Measurements from ENCODE around the gene DUSP18. TPM values are rescaled to one million over a fixed set of nuclear protein-coding genes. Genes with fewer than 3 reads are reported as not detected.
A peak's percentile ranks its signal among the peaks of the same experiment; 100 is the strongest.

The DUSP18 gene
- total RNA-seq, 3 donors from 2014 or later, result 5.9 to 12.0 (median 8.0) TPM

- no peaks in the 10 kb centered on the region for H3K9me3 ChIP-seq
- no peaks in the 10 kb centered on the region for H3K27me3 ChIP-seq
- no peak for DNase-seq (ENCODE audit: low spot score in 2 of 2)
- no peaks in the 10 kb centered on the region for H3K4me1 ChIP-seq
- intact Hi-C loops (cut with DNase I; ENCODE audit: low total_unique reads), result no loop called here
- TF ChIP-seq POLR2AphosphoS5 (IDR thresholded peaks at IDR 0.05) (no peak), CTCF (IDR thresholded peaks at IDR 0.05) (no peak), POLR2A (IDR thresholded peaks at IDR 0.05) (no peak)
- no peak overlapping the region for H3K4me3 ChIP-seq
- H3K36me3 ChIP-seq, result no peaks in the 10 kb centered on the region
- H3K27ac ChIP-seq, result no peak overlapping the region
These were observed 7.8 kb upstream of the DUSP18 start for GRCh38 chr22:30675436-30675835.

- H3K27me3 ChIP-seq, result no peaks in the 10 kb centered on the region
- H3K4me3 ChIP-seq, result no peak overlapping the region
- no peaks in the 10 kb centered on the region for H3K4me1 ChIP-seq
- no peaks in the 10 kb centered on the region for H3K9me3 ChIP-seq
- no peaks in the 10 kb centered on the region for H3K36me3 ChIP-seq
- TF ChIP-seq POLR2A (IDR thresholded peaks at IDR 0.05) (no peak), POLR2AphosphoS5 (IDR thresholded peaks at IDR 0.05) (no peak), CTCF (IDR thresholded peaks at IDR 0.05) (no peak)
- no peak for DNase-seq (ENCODE audit: low spot score in 2 of 2)
- intact Hi-C loops (cut with DNase I; ENCODE audit: low total_unique reads), result no loop called here
- H3K27ac ChIP-seq, result no peak overlapping the region
These were observed 6.8 kb upstream of the DUSP18 start for GRCh38 chr22:30674482-30674881.

GRCh38 chr22:30673136-30673535 is 5.5 kb upstream of the DUSP18 start:
- DNase-seq (ENCODE audit: low spot score in 2 of 2), result no peak
- no peaks in the 10 kb centered on the region for H3K9me3 ChIP-seq
- no peaks in the 10 kb centered on the region for H3K4me1 ChIP-seq
- H3K36me3 ChIP-seq, result no peaks in the 10 kb centered on the region
- no peak overlapping the region for H3K27ac ChIP-seq
- H3K4me3 ChIP-seq, result no peak overlapping the region
- no peaks in the 10 kb centered on the region for H3K27me3 ChIP-seq
- intact Hi-C loops (cut with DNase I; ENCODE audit: low total_unique reads), result no loop called here
- TF ChIP-seq POLR2A (IDR thresholded peaks at IDR 0.05), result no peak
- no peak for TF ChIP-seq POLR2AphosphoS5 (IDR thresholded peaks at IDR 0.05)
- no peak for TF ChIP-seq CTCF (IDR thresholded peaks at IDR 0.05)

- H3K4me3 ChIP-seq, result no peak overlapping the region
- intact Hi-C loops (cut with DNase I; ENCODE audit: low total_unique reads), result no loop called here
These were observed 3.4 kb upstream of the DUSP18 start for GRCh38 chr22:30671071-30671470.

GRCh38 chr22:30668386-30668710 is 673 bp upstream of the DUSP18 start:
- intact Hi-C loops (cut with DNase I; ENCODE audit: low total_unique reads), result no loop called here
- no peaks in the 10 kb centered on the region for H3K27me3 ChIP-seq
- peak overlapping the region; percentile 78 to 95 (median 84) for H3K4me3 ChIP-seq
- H3K27ac ChIP-seq, result peak overlapping the region; percentile 79 to 88
- no peaks in the 10 kb centered on the region for H3K36me3 ChIP-seq
- no peak for DNase-seq (ENCODE audit: low spot score in 2 of 2)
- no peaks in the 10 kb centered on the region for H3K4me1 ChIP-seq
- H3K9me3 ChIP-seq, result no peaks in the 10 kb centered on the region
- no peak for TF ChIP-seq POLR2A (IDR thresholded peaks at IDR 0.05)
- no peak for TF ChIP-seq POLR2AphosphoS5 (IDR thresholded peaks at IDR 0.05)
- no peak for TF ChIP-seq CTCF (IDR thresholded peaks at IDR 0.05)

More at GRCh38 chr22:30671071-30671470, 3.4 kb upstream of the DUSP18 start:
- Histone ChIP-seq H3K27ac (no peak overlapping the region), H3K4me1 (no peaks in the 10 kb centered on the region), H3K9me3 (no peaks in the 10 kb centered on the region), H3K36me3 (no peaks in the 10 kb centered on the region), H3K27me3 (no peaks in the 10 kb centered on the region)
- no peak for DNase-seq (ENCODE audit: low spot score in 2 of 2)
- TF ChIP-seq CTCF (IDR thresholded peaks at IDR 0.05) (no peak), POLR2A (IDR thresholded peaks at IDR 0.05) (no peak), POLR2AphosphoS5 (IDR thresholded peaks at IDR 0.05) (no peak)

Data from breast epithelium (tissue), 4 donors.